Activated CD8-positive, alpha-beta T cell treated with anti-CD3 and anti-CD28 coated beads for 36 hours (primary cell): ENCODE data around the gene MED19. TPM values are rescaled to one million over a fixed set of nuclear protein-coding genes. Genes with fewer than 3 reads are reported as not detected.

Experiments
- ATAC-seq: fragments of 200-7000 bp; cut with Tn5 transposase; one replicate; pipeline ENCODE4 v1.10.0; 2021; ENCODE audit warnings: mild to moderate bottlenecking, moderate library complexity
- CTCF ChIA-PET: fragments of 350-600 bp; sonication (Branson Sonifier 250); formaldehyde crosslinking; loops from one replicate; lab custom pipeline; 2021; ENCODE audit warnings: antibody characterized with exemption; lab: Charles Lee
- POLR2A ChIA-PET: fragments of 350-600 bp; sonication (Branson Sonifier 250); formaldehyde crosslinking; loops from one replicate; lab custom pipeline; 2021; ENCODE audit warnings: antibody characterized with exemption; lab: Charles Lee
- DNase-seq: peaks from one replicate; pipeline ENCODE4 v3.0.0-alpha.2; 2020
- H3K27ac Mint-ChIP-seq: one replicate; pipeline ENCODE4 v1.8.0; 2021; ENCODE audit warnings: mild to moderate bottlenecking, mixed read lengths
- H3K27me3 Mint-ChIP-seq: one replicate; pipeline ENCODE4 v1.8.0; 2021; ENCODE audit warnings: mixed read lengths
- H3K36me3 Mint-ChIP-seq: one replicate; pipeline ENCODE4 v1.8.0; 2021; ENCODE audit warnings: low read depth, mixed read lengths
- H3K4me1 Mint-ChIP-seq: one replicate; pipeline ENCODE4 v1.8.0; 2021; ENCODE audit warnings: low read depth, mixed read lengths
- H3K4me3 Mint-ChIP-seq: one replicate; pipeline ENCODE4 v1.8.0; 2021; ENCODE audit warnings: mild to moderate bottlenecking, moderate library complexity, mixed read lengths
- H3K9me3 Mint-ChIP-seq: one replicate; pipeline ENCODE4 v1.8.0; 2021; ENCODE audit warnings: mixed read lengths
- intact Hi-C: fragments of 100-400 bp; cut with micrococcal nuclease; formaldehyde crosslinking; loops from one replicate; pipeline ENCODE4 v1.10.0; 2022
- total RNA-seq, 2 experiments: library from RNA; stranded (reverse); gene quantifications; one replicate each; pipeline ENCODE4 v1.2.3, GENCODE V29; 2021
- TF ChIP-seq, protein P1 (sequence below): fragments of 200-600 bp; IDR thresholded peaks from one replicate; pipeline ENCODE4 v1.8.0; 2022; ENCODE audit warnings: antibody characterized with exemption, mild to moderate bottlenecking

Gene MED19
- total RNA-seq, 2 experiments from 2014 or later: 9.1 to 10.3 TPM

- ChIA-PET CTCF (interaction anchor here (0.8 to 12.2 kb wide), 3 partner anchors 41 to 56 kb away, joined by 3 to 142 read pairs (median 3); no protein-coding TSS in a partner anchor), POLR2A (no interaction called here)
- Mint-ChIP-seq H3K36me3 (peaks cover 15% of the 10 kb centered on the region), H3K27ac (peak overlapping the region; percentile 4), H3K4me3 (no peak overlapping the region), H3K27me3 (no peaks in the 10 kb centered on the region), H3K4me1 (peaks cover 6% of the 10 kb centered on the region), H3K9me3 (no peaks in the 10 kb centered on the region)
- intact Hi-C loops: loop anchor here (5.0 kb wide), 1 partner anchor 51 kb away; no protein-coding TSS in a partner anchor
- TF ChIP-seq, protein P1, sequence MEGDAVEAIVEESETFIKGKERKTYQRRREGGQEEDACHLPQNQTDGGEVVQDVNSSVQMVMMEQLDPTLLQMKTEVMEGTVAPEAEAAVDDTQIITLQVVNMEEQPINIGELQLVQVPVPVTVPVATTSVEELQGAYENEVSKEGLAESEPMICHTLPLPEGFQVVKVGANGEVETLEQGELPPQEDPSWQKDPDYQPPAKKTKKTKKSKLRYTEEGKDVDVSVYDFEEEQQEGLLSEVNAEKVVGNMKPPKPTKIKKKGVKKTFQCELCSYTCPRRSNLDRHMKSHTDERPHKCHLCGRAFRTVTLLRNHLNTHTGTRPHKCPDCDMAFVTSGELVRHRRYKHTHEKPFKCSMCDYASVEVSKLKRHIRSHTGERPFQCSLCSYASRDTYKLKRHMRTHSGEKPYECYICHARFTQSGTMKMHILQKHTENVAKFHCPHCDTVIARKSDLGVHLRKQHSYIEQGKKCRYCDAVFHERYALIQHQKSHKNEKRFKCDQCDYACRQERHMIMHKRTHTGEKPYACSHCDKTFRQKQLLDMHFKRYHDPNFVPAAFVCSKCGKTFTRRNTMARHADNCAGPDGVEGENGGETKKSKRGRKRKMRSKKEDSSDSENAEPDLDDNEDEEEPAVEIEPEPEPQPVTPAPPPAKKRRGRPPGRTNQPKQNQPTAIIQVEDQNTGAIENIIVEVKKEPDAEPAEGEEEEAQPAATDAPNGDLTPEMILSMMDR: no peak
- DNase-seq: no peak
- ATAC-seq: no peak
Measured at GRCh38 chr11:57751176-57751575, 39.2 kb upstream of the MED19 start.

DNA sequence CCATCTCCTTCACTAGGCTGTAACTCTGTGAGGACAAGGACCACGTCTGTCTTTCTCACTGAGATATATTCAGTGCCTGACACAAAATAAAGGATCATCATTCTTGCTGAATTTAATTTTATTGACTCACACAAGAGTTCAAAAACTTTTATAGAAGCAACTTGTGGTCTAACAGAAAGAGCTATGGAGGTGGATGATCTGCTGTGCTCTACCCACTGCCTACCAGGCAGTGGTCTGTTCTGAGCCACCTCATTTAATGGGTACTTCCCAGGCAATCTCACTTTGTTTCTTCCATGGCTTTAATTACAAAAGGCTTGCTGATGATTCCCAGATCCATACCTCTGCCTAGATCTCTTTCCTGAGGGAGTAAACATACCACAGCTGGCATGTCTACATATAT is 34.9 kb upstream of the MED19 start:
- Mint-ChIP-seq H3K9me3 (no peaks in the 10 kb centered on the region), H3K4me1 (peaks cover 38% of the 10 kb centered on the region), H3K27me3 (no peaks in the 10 kb centered on the region), H3K4me3 (no peak overlapping the region), H3K36me3 (peaks cover 48% of the 10 kb centered on the region), H3K27ac (peak overlapping the region; percentile 59)
- CTCF ChIA-PET: interaction anchor here (0.6 to 12.2 kb wide), 6 partner anchors 28 to 102 kb away, joined by 3 to 142 read pairs (median 3); no protein-coding TSS in a partner anchor
- TF ChIP-seq, protein P1: no peak
- no peak for ATAC-seq
- POLR2A ChIA-PET: interaction anchor here (1.1 to 1.8 kb wide), 2 partner anchors 10 to 13 kb away, joined by 3 to 5 read pairs; no protein-coding TSS in a partner anchor
- DNase-seq: no peak
- intact Hi-C loops: no loop called here

- POLR2A ChIA-PET: interaction anchor here (1.2 to 2.7 kb wide), 3 partner anchors 12 to 77 kb away, joined by 5 to 10 read pairs (median 7); no protein-coding TSS in a partner anchor
- Mint-ChIP-seq H3K27ac (peak overlapping the region; percentile 74), H3K9me3 (no peaks in the 10 kb centered on the region), H3K27me3 (no peaks in the 10 kb centered on the region), H3K36me3 (peaks cover 54% of the 10 kb centered on the region), H3K4me3 (no peak overlapping the region), H3K4me1 (peaks cover 42% of the 10 kb centered on the region)
- DNase-seq: no peak
- TF ChIP-seq, protein P1: no peak
- no peak for ATAC-seq
- CTCF ChIA-PET: interaction anchor here (2.1 to 12.2 kb wide), 2 partner anchors 10 to 55 kb away, joined by 5 to 142 read pairs; no protein-coding TSS in a partner anchor
- intact Hi-C loops: no loop called here
Measured at GRCh38 chr11:57745206-57745605, 33.2 kb upstream of the MED19 start.

GRCh38 chr11:57744357-57744756 is 32.3 kb upstream of the MED19 start:
- Mint-ChIP-seq H3K9me3 (no peaks in the 10 kb centered on the region), H3K4me3 (peak overlapping the region; percentile 30), H3K4me1 (peaks cover 42% of the 10 kb centered on the region), H3K36me3 (peaks cover 55% of the 10 kb centered on the region), H3K27ac (peak overlapping the region; percentile 74), H3K27me3 (no peaks in the 10 kb centered on the region)
- DNase-seq (no peak), ATAC-seq (no peak)
- POLR2A ChIA-PET: interaction anchor here (1.2 to 2.7 kb wide), 3 partner anchors 11 to 37 kb away, joined by 3 to 10 read pairs (median 7); no protein-coding TSS in a partner anchor
- TF ChIP-seq, protein P1: no peak
- intact Hi-C loops: no loop called here
- CTCF ChIA-PET: interaction anchor here (0.7 to 12.2 kb wide), 3 partner anchors 11 to 56 kb away, joined by 3 to 142 read pairs (median 5); no protein-coding TSS in a partner anchor

DNA sequence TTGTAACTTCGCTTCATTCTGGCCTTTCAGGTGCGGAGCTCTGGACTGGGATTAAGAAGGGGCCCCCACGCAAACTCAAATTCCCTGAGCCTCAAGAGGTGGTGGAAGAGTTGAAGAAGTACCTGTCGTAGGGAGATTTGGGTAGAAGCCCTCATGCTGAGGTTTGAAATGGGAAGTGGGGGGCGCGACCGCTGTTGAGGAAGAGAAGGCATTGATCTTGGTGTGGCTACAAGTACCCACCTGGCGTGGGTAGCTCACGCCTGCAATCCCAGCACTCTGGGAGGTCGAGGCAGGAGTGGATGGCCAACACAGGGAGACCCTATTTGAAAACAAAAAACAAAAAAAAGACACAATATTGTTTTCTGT is 30.1 kb upstream of the MED19 start:
- TF ChIP-seq, protein P1: no peak
- ATAC-seq (no peak), DNase-seq (no peak)
- Mint-ChIP-seq H3K9me3 (no peaks in the 10 kb centered on the region), H3K27ac (peak overlapping the region; percentile 97), H3K36me3 (peaks cover 55% of the 10 kb centered on the region), H3K4me3 (peak overlapping the region; percentile 97), H3K27me3 (no peaks in the 10 kb centered on the region), H3K4me1 (peaks cover 39% of the 10 kb centered on the region)
- intact Hi-C loops: loop anchor here (2.0 kb wide), 1 partner anchor 51 kb away; no protein-coding TSS in a partner anchor
- CTCF ChIA-PET: interaction anchor here (1.2 to 12.2 kb wide), 6 partner anchors 28 to 783 kb away, joined by 4 to 142 read pairs (median 4); partner anchors contain the start of gene UBE2L6
- POLR2A ChIA-PET: interaction anchor here (0.7 to 2.9 kb wide), 22 partner anchors 9 to 832 kb away, joined by 3 to 15 read pairs (median 4); partner anchors contain the start of genes BTBD18, MED19, TMX2 and TNKS1BP1
